WTC11 (cell line): ENCODE results near the gene SPOP.

ENCODE experiments used
- CTCF ChIP-seq: fragments of 200-600 bp; IDR thresholded peaks from 2 replicates; pipeline ENCODE4 v1.8.0; 2022; ENCODE audit warnings: antibody characterized with exemption
- MAX ChIP-seq: sonication (generic); formaldehyde crosslinking; IDR thresholded peaks from 2 replicates; pipeline ENCODE4 v1.8.0; 2022; ENCODE audit warnings: mild to moderate bottlenecking, missing genetic modification reagents
- NFYB ChIP-seq: sonication (generic); formaldehyde crosslinking; conservative IDR thresholded peaks from 2 replicates; pipeline ENCODE4 v1.8.0; 2022; ENCODE audit warnings: low read depth, missing genetic modification reagents
- SP1 ChIP-seq: sonication (generic); formaldehyde crosslinking; conservative IDR thresholded peaks from 2 replicates; pipeline ENCODE4 v1.8.1; 2022; ENCODE audit warnings: missing genetic modification reagents
- TEAD4 ChIP-seq: sonication (generic); formaldehyde crosslinking; IDR thresholded peaks from 2 replicates; pipeline ENCODE4 v1.8.0; 2022; ENCODE audit warnings: mild to moderate bottlenecking, missing genetic modification reagents
- TF ChIP-seq, protein P1 (sequence below): sonication (generic); formaldehyde crosslinking; IDR thresholded peaks from 2 replicates; pipeline ENCODE4 v1.8.0; 2022; ENCODE audit warnings: mild to moderate bottlenecking, missing genetic modification reagents
- TF ChIP-seq, protein P2 (sequence below): sonication (generic); formaldehyde crosslinking; conservative IDR thresholded peaks from 2 replicates; pipeline ENCODE4 v1.8.1; 2023; ENCODE audit warnings: mild to moderate bottlenecking, low read depth, missing genetic modification reagents, moderate library complexity
- TF ChIP-seq, protein P3 (sequence below): fragments of 250-450 bp; sonication (Bioruptor Pico); IDR thresholded peaks from 2 replicates; pipeline ENCODE4 v1.8.0; 2021; ENCODE audit warnings: mild to moderate bottlenecking
- TF ChIP-seq, protein P4 (sequence below): sonication (generic); formaldehyde crosslinking; IDR thresholded peaks from 2 replicates; pipeline ENCODE4 v1.8.1; 2023; ENCODE audit warnings: mild to moderate bottlenecking, missing genetic modification reagents, moderate library complexity

DNA sequence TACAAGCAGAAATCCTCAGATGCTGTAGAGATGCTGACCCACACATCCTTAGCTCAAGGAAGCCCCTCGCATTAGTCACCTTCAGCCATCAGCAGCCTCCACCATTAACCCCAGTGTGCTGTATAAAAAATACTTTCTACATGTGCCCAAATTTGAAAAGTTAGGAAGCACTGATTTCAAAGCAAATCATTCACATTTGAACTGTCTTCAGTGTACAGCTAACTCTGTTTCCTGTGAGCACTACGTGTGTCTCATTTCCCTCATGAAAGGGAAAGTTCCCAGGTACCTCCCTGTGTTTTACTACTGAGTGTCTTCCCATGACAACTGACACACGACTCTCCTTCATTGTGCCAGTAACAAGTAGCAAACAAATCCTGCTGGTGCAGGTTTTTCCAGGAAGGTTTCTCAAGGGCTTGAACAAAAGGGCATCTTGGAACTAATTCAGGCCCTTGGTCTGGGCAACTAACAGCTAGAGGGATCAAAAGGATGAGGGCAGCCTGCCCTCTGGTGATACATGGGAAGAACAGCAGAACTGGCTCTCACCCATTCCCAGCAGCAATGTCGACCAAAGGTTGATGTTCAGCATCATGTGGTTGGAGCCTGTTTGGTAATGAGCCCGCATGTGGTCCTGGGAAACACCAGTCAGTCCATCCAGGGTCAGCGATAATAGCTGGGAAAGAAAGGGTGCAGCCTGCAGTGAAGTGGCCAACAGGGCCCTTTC is 25.8 kb upstream of the SPOP start:
- TF ChIP-seq SP1 (CRISPR knock-in tag) (no peak), CTCF (no peak), MAX (CRISPR knock-in tag) (no peak), NFYB (no peak), TEAD4 (CRISPR knock-in tag) (no peak)
- TF ChIP-seq, protein P1, sequence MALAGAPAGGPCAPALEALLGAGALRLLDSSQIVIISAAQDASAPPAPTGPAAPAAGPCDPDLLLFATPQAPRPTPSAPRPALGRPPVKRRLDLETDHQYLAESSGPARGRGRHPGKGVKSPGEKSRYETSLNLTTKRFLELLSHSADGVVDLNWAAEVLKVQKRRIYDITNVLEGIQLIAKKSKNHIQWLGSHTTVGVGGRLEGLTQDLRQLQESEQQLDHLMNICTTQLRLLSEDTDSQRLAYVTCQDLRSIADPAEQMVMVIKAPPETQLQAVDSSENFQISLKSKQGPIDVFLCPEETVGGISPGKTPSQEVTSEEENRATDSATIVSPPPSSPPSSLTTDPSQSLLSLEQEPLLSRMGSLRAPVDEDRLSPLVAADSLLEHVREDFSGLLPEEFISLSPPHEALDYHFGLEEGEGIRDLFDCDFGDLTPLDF (CRISPR knock-in tag), result no peak
- TF ChIP-seq, protein P2, sequence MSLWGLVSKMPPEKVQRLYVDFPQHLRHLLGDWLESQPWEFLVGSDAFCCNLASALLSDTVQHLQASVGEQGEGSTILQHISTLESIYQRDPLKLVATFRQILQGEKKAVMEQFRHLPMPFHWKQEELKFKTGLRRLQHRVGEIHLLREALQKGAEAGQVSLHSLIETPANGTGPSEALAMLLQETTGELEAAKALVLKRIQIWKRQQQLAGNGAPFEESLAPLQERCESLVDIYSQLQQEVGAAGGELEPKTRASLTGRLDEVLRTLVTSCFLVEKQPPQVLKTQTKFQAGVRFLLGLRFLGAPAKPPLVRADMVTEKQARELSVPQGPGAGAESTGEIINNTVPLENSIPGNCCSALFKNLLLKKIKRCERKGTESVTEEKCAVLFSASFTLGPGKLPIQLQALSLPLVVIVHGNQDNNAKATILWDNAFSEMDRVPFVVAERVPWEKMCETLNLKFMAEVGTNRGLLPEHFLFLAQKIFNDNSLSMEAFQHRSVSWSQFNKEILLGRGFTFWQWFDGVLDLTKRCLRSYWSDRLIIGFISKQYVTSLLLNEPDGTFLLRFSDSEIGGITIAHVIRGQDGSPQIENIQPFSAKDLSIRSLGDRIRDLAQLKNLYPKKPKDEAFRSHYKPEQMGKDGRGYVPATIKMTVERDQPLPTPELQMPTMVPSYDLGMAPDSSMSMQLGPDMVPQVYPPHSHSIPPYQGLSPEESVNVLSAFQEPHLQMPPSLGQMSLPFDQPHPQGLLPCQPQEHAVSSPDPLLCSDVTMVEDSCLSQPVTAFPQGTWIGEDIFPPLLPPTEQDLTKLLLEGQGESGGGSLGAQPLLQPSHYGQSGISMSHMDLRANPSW (CRISPR knock-in tag), result no peak
- TF ChIP-seq, protein P3, sequence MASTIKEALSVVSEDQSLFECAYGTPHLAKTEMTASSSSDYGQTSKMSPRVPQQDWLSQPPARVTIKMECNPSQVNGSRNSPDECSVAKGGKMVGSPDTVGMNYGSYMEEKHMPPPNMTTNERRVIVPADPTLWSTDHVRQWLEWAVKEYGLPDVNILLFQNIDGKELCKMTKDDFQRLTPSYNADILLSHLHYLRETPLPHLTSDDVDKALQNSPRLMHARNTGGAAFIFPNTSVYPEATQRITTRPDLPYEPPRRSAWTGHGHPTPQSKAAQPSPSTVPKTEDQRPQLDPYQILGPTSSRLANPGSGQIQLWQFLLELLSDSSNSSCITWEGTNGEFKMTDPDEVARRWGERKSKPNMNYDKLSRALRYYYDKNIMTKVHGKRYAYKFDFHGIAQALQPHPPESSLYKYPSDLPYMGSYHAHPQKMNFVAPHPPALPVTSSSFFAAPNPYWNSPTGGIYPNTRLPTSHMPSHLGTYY, result no peak
- TF ChIP-seq, protein P4, sequence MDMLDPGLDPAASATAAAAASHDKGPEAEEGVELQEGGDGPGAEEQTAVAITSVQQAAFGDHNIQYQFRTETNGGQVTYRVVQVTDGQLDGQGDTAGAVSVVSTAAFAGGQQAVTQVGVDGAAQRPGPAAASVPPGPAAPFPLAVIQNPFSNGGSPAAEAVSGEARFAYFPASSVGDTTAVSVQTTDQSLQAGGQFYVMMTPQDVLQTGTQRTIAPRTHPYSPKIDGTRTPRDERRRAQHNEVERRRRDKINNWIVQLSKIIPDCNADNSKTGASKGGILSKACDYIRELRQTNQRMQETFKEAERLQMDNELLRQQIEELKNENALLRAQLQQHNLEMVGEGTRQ (CRISPR knock-in tag), result no peak
